22Rv1 (cell line): Measurements from ENCODE around the gene CGB5.

Experiments used
- H3K27ac ChIP-seq: fragments of 450-650 bp; 2 replicates; pipeline ENCODE4 v1.5.1; 2017
- ZFX ChIP-seq: fragments of 450-650 bp; IDR thresholded peaks from 2 replicates; pipeline ENCODE4 v1.6.1; 2017; ENCODE audit warnings: antibody characterized with exemption, borderline replicate concordance
- TF ChIP-seq, protein P1 (sequence below): fragments of 450-650 bp; IDR thresholded peaks from 2 replicates; pipeline ENCODE4 v1.5.1; 2017; ENCODE audit warnings: mild to moderate bottlenecking

Gene CGB5

DNA sequence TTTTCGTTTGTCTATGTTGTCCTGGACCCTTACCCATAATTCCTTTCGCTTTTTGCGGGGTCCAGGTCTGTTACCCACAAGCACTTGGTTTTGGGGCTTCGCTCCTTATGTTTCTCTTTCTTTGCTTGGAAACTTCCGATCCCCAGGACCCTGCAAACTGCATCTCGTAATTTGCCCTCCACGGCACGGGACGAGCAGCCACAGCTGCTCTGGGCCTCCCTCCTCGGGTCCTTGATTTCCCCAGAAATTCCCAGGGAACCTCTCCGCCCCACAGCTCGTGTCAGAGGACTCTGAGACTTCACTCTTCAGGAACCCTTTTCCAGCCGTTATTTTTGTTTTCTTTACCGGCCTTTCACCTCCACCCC, 42.2 kb downstream of the CGB5 start:
- no peak for TF ChIP-seq ZFX
- TF ChIP-seq, protein P1, sequence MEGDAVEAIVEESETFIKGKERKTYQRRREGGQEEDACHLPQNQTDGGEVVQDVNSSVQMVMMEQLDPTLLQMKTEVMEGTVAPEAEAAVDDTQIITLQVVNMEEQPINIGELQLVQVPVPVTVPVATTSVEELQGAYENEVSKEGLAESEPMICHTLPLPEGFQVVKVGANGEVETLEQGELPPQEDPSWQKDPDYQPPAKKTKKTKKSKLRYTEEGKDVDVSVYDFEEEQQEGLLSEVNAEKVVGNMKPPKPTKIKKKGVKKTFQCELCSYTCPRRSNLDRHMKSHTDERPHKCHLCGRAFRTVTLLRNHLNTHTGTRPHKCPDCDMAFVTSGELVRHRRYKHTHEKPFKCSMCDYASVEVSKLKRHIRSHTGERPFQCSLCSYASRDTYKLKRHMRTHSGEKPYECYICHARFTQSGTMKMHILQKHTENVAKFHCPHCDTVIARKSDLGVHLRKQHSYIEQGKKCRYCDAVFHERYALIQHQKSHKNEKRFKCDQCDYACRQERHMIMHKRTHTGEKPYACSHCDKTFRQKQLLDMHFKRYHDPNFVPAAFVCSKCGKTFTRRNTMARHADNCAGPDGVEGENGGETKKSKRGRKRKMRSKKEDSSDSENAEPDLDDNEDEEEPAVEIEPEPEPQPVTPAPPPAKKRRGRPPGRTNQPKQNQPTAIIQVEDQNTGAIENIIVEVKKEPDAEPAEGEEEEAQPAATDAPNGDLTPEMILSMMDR = no peak
- peak overlapping the region; percentile 84 for H3K27ac ChIP-seq

DNA sequence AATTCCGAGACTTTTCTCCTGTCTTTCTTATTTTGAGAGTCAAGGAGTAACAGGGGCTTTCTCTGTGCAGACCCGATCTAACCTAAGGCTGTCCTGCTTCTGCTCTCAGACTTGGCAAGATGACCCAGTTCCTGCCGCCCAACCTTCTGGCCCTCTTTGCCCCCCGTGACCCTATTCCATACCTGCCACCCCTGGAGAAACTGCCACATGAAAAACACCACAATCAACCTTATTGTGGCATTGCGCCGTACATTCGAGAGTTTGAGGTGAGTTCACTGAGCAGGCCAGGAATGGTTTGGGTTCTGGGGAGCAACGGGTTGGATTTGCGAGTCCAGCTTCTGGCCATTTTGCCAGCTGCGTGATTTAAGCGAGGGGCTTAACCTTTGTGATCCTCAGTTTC, 42.6 kb downstream of the CGB5 start:
- peak overlapping the region; percentile 84 for H3K27ac ChIP-seq
- TF ChIP-seq, protein P1 = no peak
- no peak for TF ChIP-seq ZFX

DNA sequence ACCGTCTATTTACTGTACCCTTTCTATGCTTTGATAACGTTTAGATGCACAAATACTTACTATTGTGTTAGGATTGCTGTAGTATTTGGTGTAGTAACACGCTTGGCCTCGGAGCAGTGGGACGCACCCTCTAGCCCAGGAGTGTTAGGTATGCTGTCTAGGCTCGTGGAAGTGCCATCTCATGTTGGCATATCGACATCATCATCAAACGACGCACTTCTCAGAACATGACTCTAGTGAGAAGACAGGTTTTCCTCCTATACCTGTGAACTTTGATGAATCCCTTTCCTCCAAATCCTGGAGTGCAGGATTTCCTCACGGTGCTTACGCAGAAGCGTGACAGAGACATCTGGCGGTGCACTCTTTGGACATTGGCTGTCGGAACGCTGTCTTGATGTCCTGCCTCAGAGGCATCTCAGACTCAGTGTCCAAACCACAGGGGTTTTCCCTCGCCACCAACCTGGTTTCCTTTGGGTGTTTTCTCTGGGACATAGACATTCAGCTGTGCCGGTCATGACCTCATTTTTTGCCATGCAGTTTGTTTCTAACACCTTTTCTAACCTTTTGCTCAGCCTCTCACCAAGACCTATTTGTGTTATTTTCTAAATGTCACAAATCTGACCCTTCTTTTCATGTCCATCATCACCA, 47.9 kb downstream of the CGB5 start:
- TF ChIP-seq, protein P1 = no peak
- TF ChIP-seq ZFX = no peak
- H3K27ac ChIP-seq = no peak overlapping the region

DNA sequence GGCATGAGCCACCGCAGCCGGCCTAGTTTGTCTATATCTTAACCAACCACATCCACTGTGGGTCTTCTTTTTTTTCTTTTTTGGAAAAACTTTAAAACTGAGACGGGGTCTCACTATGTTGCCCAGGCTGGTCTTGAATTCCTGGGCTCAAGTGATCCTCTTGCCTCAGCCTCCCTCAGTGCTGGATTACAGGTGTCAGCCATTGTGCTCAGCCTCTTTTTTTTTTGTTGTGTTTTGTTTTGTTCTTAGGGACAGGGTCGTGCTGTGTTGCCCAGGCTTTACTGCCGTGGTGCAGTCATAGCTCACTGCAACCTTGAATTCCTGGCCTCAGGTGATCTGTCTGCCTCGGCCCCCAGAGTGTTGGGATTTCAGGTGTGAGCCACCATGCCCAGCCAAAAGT, 49.0 kb downstream of the CGB5 start:
- no peak for TF ChIP-seq ZFX
- TF ChIP-seq, protein P1 = no peak
- H3K27ac ChIP-seq = no peak overlapping the region
